HG03280 (cell line): Measurements from ENCODE around the gene EXOC4.

Experiments used
- ATAC-seq: cut with Tn5 transposase; IDR thresholded peaks from one replicate; pipeline ENCODE4 v1.9.1; 2021; ENCODE audit warnings: mild to moderate bottlenecking, moderate library complexity; ENCODE audit not compliant: unreplicated experiment

The EXOC4 gene

GRCh38 chr7:133650487-133651300 lies 397.8 kb downstream of the EXOC4 start:
- ATAC-seq: no peak

- no peak for ATAC-seq
Observed at GRCh38 chr7:133652547-133652946, 399.7 kb downstream of the EXOC4 start.

GRCh38 chr7:133654547-133654946 lies 401.7 kb downstream of the EXOC4 start:
- no peak for ATAC-seq

- ATAC-seq: no peak
Observed at GRCh38 chr7:133662276-133662675, 409.4 kb downstream of the EXOC4 start.

- no peak for ATAC-seq
Observed at GRCh38 chr7:133662830-133663229, 410.0 kb downstream of the EXOC4 start.

- no peak for ATAC-seq
Observed at GRCh38 chr7:133664528-133664927, 411.6 kb downstream of the EXOC4 start.

- no peak for ATAC-seq
Observed at GRCh38 chr7:133668296-133669060, 415.6 kb downstream of the EXOC4 start.

- ATAC-seq: no peak
Observed at GRCh38 chr7:133669061-133669455, 416.2 kb downstream of the EXOC4 start.

GRCh38 chr7:133670250-133670649 lies 417.4 kb downstream of the EXOC4 start:
- no peak for ATAC-seq

- ATAC-seq: no peak
Observed at GRCh38 chr7:133672866-133673265, 420.0 kb downstream of the EXOC4 start.

- no peak for ATAC-seq
Observed at GRCh38 chr7:133674079-133674763, 421.3 kb downstream of the EXOC4 start.

GRCh38 chr7:133675510-133676218 lies 422.8 kb downstream of the EXOC4 start:
- ATAC-seq: no peak

GRCh38 chr7:133676805-133677370 lies 424.0 kb downstream of the EXOC4 start:
- ATAC-seq: no peak

- no peak for ATAC-seq
Observed at GRCh38 chr7:133678137-133678814, 425.4 kb downstream of the EXOC4 start.

- ATAC-seq: no peak
Observed at GRCh38 chr7:133679977-133680376, 427.1 kb downstream of the EXOC4 start.

- ATAC-seq: no peak
Observed at GRCh38 chr7:133681529-133681928, 428.7 kb downstream of the EXOC4 start.

- ATAC-seq: no peak
Observed at GRCh38 chr7:133682364-133683181, 429.7 kb downstream of the EXOC4 start.

GRCh38 chr7:133683182-133683454 lies 430.2 kb downstream of the EXOC4 start:
- ATAC-seq: no peak

- ATAC-seq: no peak
Observed at GRCh38 chr7:133688483-133689239, 435.8 kb downstream of the EXOC4 start.
